Smooth muscle cell (in vitro differentiated cells): ENCODE data around the gene SPDYE4. TPM values are rescaled to one million over a fixed set of nuclear protein-coding genes. Genes with fewer than 3 reads are reported as not detected.

Source experiments
- DNase-seq: peaks from one replicate; lab custom pipeline; 2025; ENCODE audit not compliant: unreplicated experiment; lab: John Stamatoyannopoulos, UW
- H2AFZ ChIP-seq: fragments of 200-600 bp; sonication (generic); 2 replicates; pipeline ENCODE4 v1.6.0; 2016; ENCODE audit warnings: antibody characterized with exemption, low read depth, mild to moderate bottlenecking
- H3F3A ChIP-seq: fragments of 200-600 bp; sonication (generic); 2 replicates; pipeline ENCODE4 v1.6.0; 2017; ENCODE audit warnings: antibody characterized with exemption, low read depth
- H3K27ac ChIP-seq: fragments of 200-600 bp; sonication (generic); 2 replicates; pipeline ENCODE4 v1.5.1; 2016; ENCODE audit warnings: low read depth, mild to moderate bottlenecking
- H3K27me3 ChIP-seq: fragments of 200-600 bp; sonication (generic); 2 replicates; pipeline ENCODE4 v1.6.1; 2016; ENCODE audit warnings: low read depth, mild to moderate bottlenecking
- H3K36me3 ChIP-seq: fragments of 200-600 bp; sonication (generic); 2 replicates; pipeline ENCODE4 v1.5.1; 2016; ENCODE audit warnings: low read depth
- H3K4me1 ChIP-seq: fragments of 200-600 bp; sonication (generic); 2 replicates; pipeline ENCODE4 v1.5.1; 2016; ENCODE audit warnings: low read depth
- H3K4me2 ChIP-seq: fragments of 200-600 bp; sonication (generic); 2 replicates; pipeline ENCODE4 v1.6.0; 2016; ENCODE audit warnings: mild to moderate bottlenecking
- H3K4me3 ChIP-seq: fragments of 200-600 bp; sonication (generic); 2 replicates; pipeline ENCODE4 v1.5.1; 2016; ENCODE audit warnings: mild to moderate bottlenecking
- H3K79me2 ChIP-seq: fragments of 200-600 bp; sonication (generic); 2 replicates; pipeline ENCODE4 v1.6.0; 2016; ENCODE audit warnings: low read depth, mild to moderate bottlenecking
- H3K9ac ChIP-seq: fragments of 200-600 bp; sonication (generic); 2 replicates; pipeline ENCODE4 v1.6.0; 2016; ENCODE audit warnings: low read depth
- H3K9me3 ChIP-seq: fragments of 200-600 bp; sonication (generic); replicated peaks from 2 replicates; pipeline ENCODE4 v1.5.1; 2016; ENCODE audit warnings: low read depth
- H4K20me1 ChIP-seq: fragments of 200-600 bp; sonication (generic); 2 replicates; pipeline ENCODE4 v1.6.0; 2016; ENCODE audit warnings: low read depth
- CTCF ChIP-seq: fragments of 200-600 bp; sonication (generic); IDR thresholded peaks from 2 replicates; pipeline ENCODE4 v1.5.1; 2017; ENCODE audit warnings: borderline replicate concordance, mild to moderate bottlenecking, antibody characterized with exemption; ENCODE audit not compliant: insufficient read depth, poor library complexity, severe bottlenecking
- WGBS: methylation state at CpG from one replicate; pipeline ENCODE4 v1.1.7; 2016; ENCODE audit warnings: low lambda C conversion rate; 5-methylcytosine and 5-hydroxymethylcytosine counted together
- polyA plus RNA-seq: library from polyadenylated mRNA; unstranded; fragments of >200 nt; fragmentation: Nextera tagmentation; extraction: Ambion mirVana; gene quantifications from 2 replicates; pipeline ENCODE4 v1.2.1, GENCODE V29; 2016
- total RNA-seq: library from RNA; depleted of rRNA; stranded (reverse); fragments of >200 nt; gene quantifications from 2 replicates; pipeline ENCODE4 v1.2.3, GENCODE V29; 2014

The SPDYE4 gene
- total and polyA plus RNA-seq, 2 experiments from 2014 or later: not detected

GRCh38 chr17:8791910-8792270 lies 33.5 kb upstream of the SPDYE4 start:
- H3F3A ChIP-seq: peaks cover 4% of the 10 kb centered on the region
- no peak overlapping the region for H3K4me2 ChIP-seq
- WGBS: 42% methylated on average over 2 of the region's 2 CpGs
- H3K9me3 ChIP-seq: no peaks in the 10 kb centered on the region
- no peak overlapping the region for H2AFZ ChIP-seq
- peaks cover 6% of the 10 kb centered on the region for H3K27me3 ChIP-seq
- no peaks in the 10 kb centered on the region for H3K79me2 ChIP-seq
- DNase-seq: no peak
- TF ChIP-seq CTCF: no peak
- H3K9ac ChIP-seq: no peak overlapping the region
- no peaks in the 10 kb centered on the region for H3K36me3 ChIP-seq
- H3K4me3 ChIP-seq: no peak overlapping the region
- H4K20me1 ChIP-seq: no peaks in the 10 kb centered on the region
- H3K4me1 ChIP-seq: no peaks in the 10 kb centered on the region
- H3K27ac ChIP-seq: peak overlapping the region; percentile 31

GRCh38 chr17:8791248-8791909 lies 33.0 kb upstream of the SPDYE4 start:
- Histone ChIP-seq H3K9me3 (no peaks in the 10 kb centered on the region), H3K4me1 (no peaks in the 10 kb centered on the region), H3F3A (peaks cover 4% of the 10 kb centered on the region), H3K27ac (no peak overlapping the region), H4K20me1 (no peaks in the 10 kb centered on the region), H3K9ac (no peak overlapping the region), H3K4me3 (no peak overlapping the region), H3K79me2 (no peaks in the 10 kb centered on the region), H3K36me3 (no peaks in the 10 kb centered on the region), H3K27me3 (peaks cover 4% of the 10 kb centered on the region), H3K4me2 (no peak overlapping the region), H2AFZ (no peak overlapping the region)
- 83% methylated on average over 4 of the region's 4 CpGs for WGBS
- TF ChIP-seq CTCF: peak; percentile 26
- DNase-seq: no peak

DNA sequence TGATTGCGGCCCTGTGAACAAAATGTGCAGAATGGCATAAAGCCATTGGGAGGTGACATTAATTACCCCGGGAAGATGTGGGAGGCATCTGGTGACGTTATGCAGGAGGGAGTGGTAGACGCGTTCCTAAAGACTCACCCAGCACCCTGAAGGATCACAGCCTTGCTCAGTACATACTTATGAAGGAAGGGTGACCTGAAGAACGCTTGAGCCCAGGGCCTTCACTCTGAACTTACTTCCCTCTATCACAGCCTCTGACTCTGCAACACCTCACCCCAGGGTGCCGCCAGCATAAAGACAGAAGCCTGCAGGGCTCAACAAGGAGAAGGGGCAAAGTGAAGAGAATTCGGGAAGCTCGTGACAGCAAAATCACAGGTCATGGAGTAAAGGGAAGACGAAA lies 31.4 kb upstream of the SPDYE4 start:
- H3K9ac ChIP-seq: no peak overlapping the region
- no peaks in the 10 kb centered on the region for H3K36me3 ChIP-seq
- H3K4me1 ChIP-seq: no peaks in the 10 kb centered on the region
- H3F3A ChIP-seq: peaks cover 4% of the 10 kb centered on the region
- no peak for DNase-seq
- H3K4me3 ChIP-seq: no peak overlapping the region
- H3K27ac ChIP-seq: no peak overlapping the region
- no peaks in the 10 kb centered on the region for H3K9me3 ChIP-seq
- H3K27me3 ChIP-seq: no peaks in the 10 kb centered on the region
- no peak overlapping the region for H3K4me2 ChIP-seq
- no peak overlapping the region for H2AFZ ChIP-seq
- no peak for TF ChIP-seq CTCF
- H3K79me2 ChIP-seq: no peaks in the 10 kb centered on the region
- no peaks in the 10 kb centered on the region for H4K20me1 ChIP-seq
- 78% methylated on average over 10 of the region's 10 CpGs for whole genome bisulfite sequencing

GRCh38 chr17:8788998-8789397 lies 30.7 kb upstream of the SPDYE4 start:
- Histone ChIP-seq H3K27ac (no peak overlapping the region), H3K4me2 (no peak overlapping the region), H4K20me1 (no peaks in the 10 kb centered on the region), H3F3A (peaks cover 4% of the 10 kb centered on the region), H2AFZ (no peak overlapping the region), H3K4me1 (no peaks in the 10 kb centered on the region), H3K9me3 (no peaks in the 10 kb centered on the region), H3K9ac (no peak overlapping the region), H3K27me3 (no peaks in the 10 kb centered on the region), H3K4me3 (no peak overlapping the region), H3K36me3 (no peaks in the 10 kb centered on the region), H3K79me2 (no peaks in the 10 kb centered on the region)
- 93% methylated on average over 2 of the region's 2 CpGs for WGBS
- TF ChIP-seq CTCF: no peak
- no peak for DNase-seq
